ENCODE data around the gene ARHGAP27. TPM values are rescaled to one million over a fixed set of nuclear protein-coding genes. Genes with fewer than 3 reads are reported as not detected.

Gene ARHGAP27
- polyA plus RNA-seq, 3 donors: 47.2 to 315 (median 55.0) TPM

- Histone ChIP-seq H4K20me1 (ENCODE audit: insufficient read depth, low read length) (no peaks in the 10 kb centered on the region), H3K79me2 (ENCODE audit: insufficient read depth, low read length) (no peaks in the 10 kb centered on the region), H3K4me3 (replicated peaks in 1 of 3; ENCODE audit: low read depth in 2 of 3, low read length in 3 of 3) (no peak overlapping the region), H3K9ac (ENCODE audit: insufficient read depth, low read length, poor library complexity, severe bottlenecking) (no peak overlapping the region), H3K27ac (ENCODE audit: low read depth in 1 of 2, low read length in 2 of 2) (no peak overlapping the region), H3K27me3 (ENCODE audit: control insufficient read depth in 2 of 2, insufficient read depth in 2 of 2, low read length in 2 of 2) (no peaks in the 10 kb centered on the region), H3K4me2 (replicated peaks; ENCODE audit: extremely low read depth, low read length, poor library complexity, severe bottlenecking) (no peak overlapping the region), H3K9me3 (replicated peaks in 1 of 2; ENCODE audit: control insufficient read depth in 1 of 2, insufficient read depth in 1 of 2, low read length in 2 of 2) (no peaks in the 10 kb centered on the region), H3K4me1 (ENCODE audit: control insufficient read depth in 1 of 2, insufficient read depth in 2 of 2, low read length in 2 of 2) (peaks cover 17 to 20% of the 10 kb centered on the region in 2 donors), H3K36me3 (replicated peaks in 1 of 2; ENCODE audit: control insufficient read depth in 1 of 2, insufficient read depth in 2 of 2, low read length in 2 of 2) (no peaks in the 10 kb centered on the region), H2AFZ (ENCODE audit: insufficient read depth, low read depth, low read length, poor library complexity, severe bottlenecking) (no peak overlapping the region)
- intact Hi-C loops (cut with micrococcal nuclease): loop anchor here in 1 of 2 donors (10.0 kb wide), 1 partner anchor 249 kb away; the partner anchor contains the start of genes ACBD4 and PLCD3
- peaks cover 3 to 19% (median 4%) of the 10 kb centered on the region in 3 donors for H3K27me3 Mint-ChIP-seq (ENCODE audit: low read depth in 3 of 3)
- H3K4me3 Mint-ChIP-seq: no peak overlapping the region
- H3K36me3 Mint-ChIP-seq: no peaks in the 10 kb centered on the region
- 22% methylated on average over 4 of the region's 7 CpGs for WGBS (ENCODE audit: insufficient coverage)
- no peak for TF ChIP-seq CTCF (IDR thresholded peaks at IDR 0.05)
- peaks cover 0 to 2% (median 0%) of the 10 kb centered on the region in 7 donors for H3K9me3 Mint-ChIP-seq
- H3K27ac Mint-ChIP-seq: peak overlapping the region in 3 of 7 donors; percentile 0 to 22 (median 2)
- DNase-seq: no peak
- H3K4me1 Mint-ChIP-seq: peaks cover 30% of the 10 kb centered on the region
Observed at GRCh38 chr17:45384047-45384788, 48.5 kb downstream of the ARHGAP27 start.

GRCh38 chr17:45383003-45383402, 49.7 kb downstream of the ARHGAP27 start:
- no peak for TF ChIP-seq CTCF (IDR thresholded peaks at IDR 0.05)
- H3K79me2 ChIP-seq (ENCODE audit: insufficient read depth, low read length): no peaks in the 10 kb centered on the region
- Mint-ChIP-seq H3K36me3 (no peaks in the 10 kb centered on the region), H3K4me3 (no peak overlapping the region), H3K4me1 (peaks cover 29% of the 10 kb centered on the region), H3K27me3 (ENCODE audit: low read depth in 3 of 3) (peaks cover 0 to 11% (median 6%) of the 10 kb centered on the region in 3 donors), H3K9me3 (peaks cover 0 to 2% (median 0%) of the 10 kb centered on the region in 7 donors), H3K27ac (peak overlapping the region in 1 of 7 donors; percentile 52)
- H3K27me3 ChIP-seq (ENCODE audit: control insufficient read depth in 2 of 2, insufficient read depth in 2 of 2, low read length in 2 of 2): peaks cover 0 to 6% of the 10 kb centered on the region in 2 donors
- no peak overlapping the region for H3K27ac ChIP-seq (ENCODE audit: low read depth in 1 of 2, low read length in 2 of 2)
- no peaks in the 10 kb centered on the region for H3K9me3 ChIP-seq (replicated peaks in 1 of 2; ENCODE audit: control insufficient read depth in 1 of 2, insufficient read depth in 1 of 2, low read length in 2 of 2)
- intact Hi-C loops (cut with micrococcal nuclease): loop anchor here in 1 of 2 donors (10.0 kb wide), 1 partner anchor 248 kb away; the partner anchor contains the start of genes ACBD4 and PLCD3
- H2AFZ ChIP-seq (ENCODE audit: insufficient read depth, low read depth, low read length, poor library complexity, severe bottlenecking): no peak overlapping the region
- H3K4me3 ChIP-seq (replicated peaks in 1 of 3; ENCODE audit: low read depth in 2 of 3, low read length in 3 of 3): no peak overlapping the region
- peaks cover 17 to 20% of the 10 kb centered on the region in 2 donors for H3K4me1 ChIP-seq (ENCODE audit: control insufficient read depth in 1 of 2, insufficient read depth in 2 of 2, low read length in 2 of 2)
- no peaks in the 10 kb centered on the region for H4K20me1 ChIP-seq (ENCODE audit: insufficient read depth, low read length)
- no peaks in the 10 kb centered on the region for H3K36me3 ChIP-seq (replicated peaks in 1 of 2; ENCODE audit: control insufficient read depth in 1 of 2, insufficient read depth in 2 of 2, low read length in 2 of 2)
- H3K9ac ChIP-seq (ENCODE audit: insufficient read depth, low read length, poor library complexity, severe bottlenecking): no peak overlapping the region
- 50% methylated on average over 1 of the region's 1 CpG for WGBS (ENCODE audit: insufficient coverage)
- no peak overlapping the region for H3K4me2 ChIP-seq (replicated peaks; ENCODE audit: extremely low read depth, low read length, poor library complexity, severe bottlenecking)
- DNase-seq: no peak
